Mucosa of rectum (tissue), 2 donors: ENCODE measurements around the gene AHSA1.

Experiments
- H3K27ac ChIP-seq, 2 donors: one replicate each; pipeline ENCODE4 v1.7.0; 2013; ENCODE audit warnings: inconsistent platforms in 2 of 2, low read depth in 2 of 2, low read length in 2 of 2
- H3K27me3 ChIP-seq, 2 donors: one replicate each; pipeline ENCODE4 v1.7.0; 2013; ENCODE audit warnings: low read length in 2 of 2; ENCODE audit not compliant: control insufficient read depth in 2 of 2, insufficient read depth in 2 of 2
- H3K36me3 ChIP-seq, 2 donors: one replicate each; pipeline ENCODE4 v1.7.0; 2013; ENCODE audit warnings: low read length in 2 of 2; ENCODE audit not compliant: control insufficient read depth in 2 of 2, insufficient read depth in 2 of 2
- H3K4me1 ChIP-seq, 2 donors: one replicate each; pipeline ENCODE4 v1.7.0; 2013; ENCODE audit warnings: low read length in 2 of 2, mild to moderate bottlenecking in 1 of 2; ENCODE audit not compliant: control insufficient read depth in 2 of 2, insufficient read depth in 2 of 2
- H3K4me3 ChIP-seq, 2 donors: one replicate each; pipeline ENCODE4 v1.7.0; 2013; ENCODE audit warnings: low read length in 2 of 2
- H3K9ac ChIP-seq, 2 donors: one replicate each; pipeline ENCODE4 v1.7.0; 2013; ENCODE audit warnings: low read length in 2 of 2, low read depth in 1 of 2, mild to moderate bottlenecking in 1 of 2
- H3K9me3 ChIP-seq, 2 donors: one replicate each; pipeline ENCODE4 v1.7.0; 2013; ENCODE audit warnings: low read length in 2 of 2; ENCODE audit not compliant: control insufficient read depth in 2 of 2
- donor health status: healthy.
- donor health status: Normal muscosa, but diverticular disease.

The AHSA1 gene

DNA sequence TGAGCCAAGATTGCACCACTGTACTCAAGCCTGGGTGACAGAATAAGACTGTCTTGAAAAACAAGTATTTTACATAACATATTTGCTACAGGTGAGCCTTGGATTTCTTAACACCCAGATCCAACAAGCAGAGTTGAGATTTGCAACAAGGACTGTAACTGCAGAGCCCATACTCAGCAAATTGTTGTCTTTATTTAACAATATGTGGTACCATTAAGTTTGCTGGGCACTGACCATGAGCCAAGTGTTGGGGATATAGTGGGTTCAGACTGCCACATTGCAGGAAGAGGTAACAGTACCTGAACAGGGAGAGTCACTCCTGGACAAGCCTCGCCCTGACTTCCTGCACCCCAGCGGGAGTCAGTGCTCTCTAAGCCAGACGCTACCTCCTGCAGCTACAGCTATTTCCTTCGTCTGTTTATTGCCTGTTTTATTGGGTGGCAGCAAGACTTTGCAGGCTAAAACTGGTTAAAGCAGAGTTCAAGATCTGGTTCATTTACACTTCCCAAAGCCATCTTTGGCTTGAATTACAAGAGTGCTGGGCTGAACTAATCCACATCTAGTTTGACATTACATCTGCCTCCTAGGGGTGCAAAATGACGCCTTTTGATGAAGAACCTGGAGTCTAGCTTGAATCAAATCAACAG lies 12.5 kb downstream of the AHSA1 start:
- Histone ChIP-seq H3K36me3 (peaks cover 30 to 38% of the 10 kb centered on the region in 2 donors), H3K4me3 (peak overlapping the region in 1 of 2 donors; percentile 23), H3K4me1 (peaks cover 0 to 9% of the 10 kb centered on the region in 2 donors), H3K9ac (no peak overlapping the region), H3K27ac (peak overlapping the region; percentile 11 to 76), H3K27me3 (no peaks in the 10 kb centered on the region), H3K9me3 (no peaks in the 10 kb centered on the region)

- Histone ChIP-seq H3K36me3 (peaks cover 6 to 9% of the 10 kb centered on the region in 2 donors), H3K4me3 (no peak overlapping the region), H3K9ac (no peak overlapping the region), H3K9me3 (no peaks in the 10 kb centered on the region), H3K27ac (no peak overlapping the region), H3K4me1 (peaks cover 0 to 9% of the 10 kb centered on the region in 2 donors), H3K27me3 (no peaks in the 10 kb centered on the region)
Measured at GRCh38 chr14:77473921-77474320, 16.0 kb downstream of the AHSA1 start.

DNA sequence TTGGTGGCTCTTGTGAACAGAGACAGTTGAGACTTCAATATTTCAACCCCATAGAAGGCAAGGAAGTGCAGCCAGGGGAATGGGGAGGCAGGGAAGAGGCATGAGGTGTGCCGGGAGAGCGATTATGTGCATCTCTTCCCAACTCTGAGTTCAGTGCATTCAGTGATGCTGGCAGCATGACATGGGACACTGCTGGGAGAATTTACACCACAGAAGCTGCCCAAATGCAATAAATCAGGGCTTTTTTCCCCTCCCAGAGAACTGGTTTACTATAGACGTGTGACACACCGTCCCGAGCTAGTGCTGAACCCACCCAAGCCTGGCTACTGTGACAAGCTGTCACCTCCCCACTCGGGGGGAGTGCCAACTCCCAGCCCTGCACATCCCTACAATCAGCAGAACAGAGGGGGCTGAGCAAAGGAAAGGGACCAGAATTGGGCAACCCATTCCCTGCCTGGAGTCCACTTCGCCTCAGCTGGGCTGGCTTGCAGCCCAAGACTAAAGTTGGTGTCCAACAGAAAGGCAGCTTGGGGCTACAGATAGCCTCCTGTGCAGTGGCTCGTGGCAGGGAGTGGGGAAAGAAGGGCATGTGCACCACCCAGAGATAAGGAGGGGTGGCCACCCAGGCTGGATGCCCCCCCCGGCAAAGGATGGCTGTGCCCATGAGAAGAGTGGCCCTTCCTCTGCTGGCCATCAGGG lies 16.7 kb downstream of the AHSA1 start:
- H3K4me3 ChIP-seq, result no peak overlapping the region
- H3K9me3 ChIP-seq, result no peaks in the 10 kb centered on the region
- H3K9ac ChIP-seq, result no peak overlapping the region
- peaks cover 0 to 9% of the 10 kb centered on the region in 2 donors for H3K4me1 ChIP-seq
- H3K27ac ChIP-seq, result no peak overlapping the region
- H3K36me3 ChIP-seq, result peaks cover 1 to 2% of the 10 kb centered on the region in 2 donors
- H3K27me3 ChIP-seq, result no peaks in the 10 kb centered on the region

DNA sequence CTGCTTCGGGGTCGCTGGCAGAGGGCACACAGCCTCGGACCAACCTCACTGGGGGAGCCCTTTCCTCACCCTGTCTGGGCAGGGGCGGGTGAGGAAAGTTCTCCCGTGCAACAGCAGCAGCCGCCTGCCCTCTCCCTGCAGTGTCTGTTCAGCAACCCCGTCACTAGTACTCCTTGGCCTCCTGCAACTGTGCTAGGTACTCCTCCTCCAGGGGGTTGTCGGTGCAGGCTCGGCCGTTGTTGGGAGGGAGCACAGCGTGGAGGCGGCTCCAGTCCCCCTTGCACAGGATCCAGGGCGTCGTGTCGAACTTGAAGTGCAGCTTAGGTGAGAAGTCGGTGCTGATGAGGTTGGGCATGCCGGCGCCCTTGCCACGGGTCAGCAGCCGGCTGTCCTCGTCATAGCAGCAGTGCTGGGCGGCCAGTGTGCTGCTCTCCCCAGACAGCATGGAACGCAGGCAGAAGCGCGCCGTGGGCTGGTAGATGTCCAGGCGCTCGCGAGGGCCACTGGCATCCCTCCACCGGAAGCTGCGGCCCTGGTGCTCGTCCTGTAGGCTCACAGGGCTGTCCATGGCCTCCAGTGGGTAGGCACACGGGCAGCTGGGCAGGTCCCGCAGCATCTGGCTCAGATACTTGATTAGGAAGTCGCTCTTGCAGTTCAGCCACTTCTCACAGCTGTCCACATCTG lies 17.7 kb downstream of the AHSA1 start:
- no peaks in the 10 kb centered on the region for H3K36me3 ChIP-seq

DNA sequence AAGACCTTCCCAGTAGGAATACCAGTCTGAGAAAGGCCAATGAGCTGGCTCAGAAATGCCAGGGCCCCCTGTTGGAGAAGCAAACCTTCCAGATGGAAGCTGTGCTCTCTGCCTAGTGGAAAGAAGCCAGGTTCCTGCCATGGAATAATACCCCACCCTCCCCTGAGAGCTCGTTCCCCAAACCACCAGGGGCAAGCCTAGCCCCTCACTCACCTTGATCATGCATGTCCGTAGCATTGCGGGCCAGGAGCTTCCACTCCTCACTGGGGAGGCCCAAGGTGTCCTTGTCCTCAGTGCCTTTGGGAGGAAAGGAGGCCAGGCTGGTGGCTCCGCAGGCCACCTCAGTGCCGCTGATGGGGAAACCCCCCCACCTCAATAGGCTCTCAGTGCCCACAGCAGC lies 20.1 kb downstream of the AHSA1 start:
- H3K9ac ChIP-seq, result no peak overlapping the region
- no peaks in the 10 kb centered on the region for H3K27me3 ChIP-seq
- H3K27ac ChIP-seq, result no peak overlapping the region
- H3K36me3 ChIP-seq, result no peaks in the 10 kb centered on the region
- no peaks in the 10 kb centered on the region for H3K4me1 ChIP-seq
- H3K9me3 ChIP-seq, result no peaks in the 10 kb centered on the region
- no peak overlapping the region for H3K4me3 ChIP-seq

More for the DNA sequence above, 17.7 kb downstream of the AHSA1 start:
- Histone ChIP-seq H3K9ac (no peak overlapping the region), H3K27ac (no peak overlapping the region), H3K4me3 (no peak overlapping the region), H3K27me3 (no peaks in the 10 kb centered on the region), H3K9me3 (no peaks in the 10 kb centered on the region), H3K4me1 (peaks cover 0 to 2% of the 10 kb centered on the region in 2 donors)

- Histone ChIP-seq H3K27ac (no peak overlapping the region), H3K4me3 (no peak overlapping the region), H3K36me3 (no peaks in the 10 kb centered on the region), H3K4me1 (no peaks in the 10 kb centered on the region), H3K27me3 (no peaks in the 10 kb centered on the region), H3K9me3 (no peaks in the 10 kb centered on the region), H3K9ac (no peak overlapping the region)
Measured at GRCh38 chr14:77478796-77479195, 20.9 kb downstream of the AHSA1 start.

GRCh38 chr14:77482422-77482821 lies 24.5 kb downstream of the AHSA1 start:
- no peaks in the 10 kb centered on the region for H3K9me3 ChIP-seq
- H3K27me3 ChIP-seq, result no peaks in the 10 kb centered on the region
- H3K4me3 ChIP-seq, result no peak overlapping the region
- no peak overlapping the region for H3K9ac ChIP-seq
- H3K27ac ChIP-seq, result no peak overlapping the region
- H3K4me1 ChIP-seq, result no peaks in the 10 kb centered on the region
- H3K36me3 ChIP-seq, result no peaks in the 10 kb centered on the region

DNA sequence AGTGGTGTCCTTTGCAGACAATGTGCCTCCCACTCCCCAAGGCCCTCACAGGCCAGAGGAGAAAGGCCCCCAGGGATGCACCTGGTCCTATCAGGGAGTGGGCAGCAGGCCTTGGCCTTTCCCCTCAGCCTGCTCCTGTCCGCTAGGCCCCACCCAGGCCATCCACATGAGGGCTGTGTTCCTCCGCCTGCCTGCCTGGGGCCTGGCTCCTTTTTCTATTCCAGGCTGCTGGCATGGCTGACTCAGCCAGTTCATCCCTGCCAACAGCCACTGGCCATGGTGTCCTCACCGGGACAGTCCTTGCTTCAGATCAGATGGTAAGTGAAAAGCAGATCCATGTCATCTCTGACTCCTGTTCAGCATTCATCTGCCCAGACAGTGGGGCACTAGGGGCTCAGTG lies 27.4 kb downstream of the AHSA1 start:
- Histone ChIP-seq H3K27me3 (no peaks in the 10 kb centered on the region), H3K4me3 (no peak overlapping the region), H3K27ac (no peak overlapping the region), H3K4me1 (no peaks in the 10 kb centered on the region), H3K36me3 (no peaks in the 10 kb centered on the region), H3K9me3 (no peaks in the 10 kb centered on the region), H3K9ac (no peak overlapping the region)

DNA sequence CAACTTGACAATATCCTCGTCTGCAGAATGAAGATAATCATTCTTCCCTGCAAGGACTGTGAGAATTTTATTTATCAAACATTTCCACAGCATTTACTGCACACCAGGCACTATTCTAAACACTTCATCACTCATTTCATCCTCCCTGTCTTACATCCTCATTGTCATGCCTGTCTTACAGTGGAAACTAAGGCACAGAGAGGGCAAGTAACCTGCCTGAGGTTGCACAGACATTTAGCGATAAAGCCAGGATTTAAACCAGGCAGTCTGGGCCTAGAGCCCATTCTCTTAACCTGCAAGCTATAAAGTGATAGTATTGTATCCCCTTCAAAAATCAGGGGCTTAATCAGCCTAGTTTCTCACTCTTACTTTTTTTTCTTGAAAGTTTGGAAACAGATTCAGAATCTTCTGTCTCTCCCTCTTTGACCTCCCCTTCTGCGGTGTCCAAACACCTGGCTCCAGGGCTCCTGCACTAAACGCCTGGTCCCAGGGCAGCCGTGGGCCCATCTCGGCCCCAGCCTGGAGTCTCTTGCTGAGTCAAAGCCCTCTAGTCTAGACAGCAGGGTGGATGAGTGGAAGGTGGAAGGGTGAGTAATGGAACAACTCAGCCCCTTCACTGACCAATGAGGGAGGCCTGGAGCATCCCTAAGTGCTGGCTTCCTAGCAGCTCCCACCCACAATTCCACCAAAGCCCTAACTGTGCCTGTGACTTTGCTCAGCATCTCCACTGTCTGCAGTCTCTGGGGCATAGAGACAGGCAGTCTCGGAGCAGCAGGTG lies 28.2 kb downstream of the AHSA1 start:
- H3K9me3 ChIP-seq, result no peaks in the 10 kb centered on the region
- no peak overlapping the region for H3K9ac ChIP-seq
- H3K4me3 ChIP-seq, result no peak overlapping the region
- no peaks in the 10 kb centered on the region for H3K27me3 ChIP-seq
- H3K4me1 ChIP-seq, result no peaks in the 10 kb centered on the region
- no peaks in the 10 kb centered on the region for H3K36me3 ChIP-seq
- no peak overlapping the region for H3K27ac ChIP-seq

DNA sequence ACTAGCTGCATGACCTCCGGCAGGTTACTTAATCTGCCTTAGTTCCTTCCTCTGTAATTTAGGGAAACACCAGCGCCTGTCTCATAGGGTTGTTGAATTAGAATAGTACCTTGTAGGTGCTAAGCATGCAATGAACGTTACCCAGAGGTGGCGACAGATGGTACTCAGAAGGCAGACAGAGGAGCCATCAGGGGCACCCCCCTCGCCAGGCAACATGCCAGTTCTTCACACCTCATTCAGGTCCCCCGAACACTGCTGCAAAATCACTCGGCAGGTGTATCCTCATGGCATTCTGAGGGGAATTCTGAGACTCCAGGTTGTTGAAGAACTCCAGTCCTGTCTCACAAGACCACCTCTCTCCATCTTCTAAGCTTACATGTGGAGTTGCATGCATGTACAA lies 30.7 kb downstream of the AHSA1 start:
- no peak overlapping the region for H3K9ac ChIP-seq
- no peak overlapping the region for H3K27ac ChIP-seq
- no peaks in the 10 kb centered on the region for H3K27me3 ChIP-seq
- H3K9me3 ChIP-seq, result no peaks in the 10 kb centered on the region
- H3K36me3 ChIP-seq, result no peaks in the 10 kb centered on the region
- H3K4me1 ChIP-seq, result no peaks in the 10 kb centered on the region
- H3K4me3 ChIP-seq, result no peak overlapping the region
